ENCODE measurements around the gene BABAM1. TPM values are rescaled to one million over a fixed set of nuclear protein-coding genes. Genes with fewer than 3 reads are reported as not detected.

The BABAM1 gene
- total and polyA plus RNA-seq, 10 of the 15 experiments (the other 5 are each of a cell fraction or from before 2014, with no cell fraction given) = 11.9 to 154 (median 103) TPM

GRCh38 chr19:17266975-17267788 lies at the start of gene BABAM1 (continued):
- no peak for TF ChIP-seq ZNF687 (IDR thresholded peaks at IDR 0.05)
- peak; percentile 84 for TF ChIP-seq POLR2A (IDR thresholded peaks at IDR 0.05; ENCODE audit: low read depth, low read length)
- TF ChIP-seq TCF7 (IDR thresholded peaks at IDR 0.05; ENCODE audit: borderline replicate concordance) = no peak
- TF ChIP-seq FOS (IDR thresholded peaks at IDR 0.05; ENCODE audit: borderline replicate concordance, extremely low read depth, insufficient read length) = peak; percentile 96
- TF ChIP-seq RB1 (IDR thresholded peaks at IDR 0.05; ENCODE audit: borderline replicate concordance) = peak; percentile 64; the same call in 1 of the 2 replicates
- TF ChIP-seq ASH2L (IDR thresholded peaks at IDR 0.05; ENCODE audit: borderline replicate concordance, low read depth) = no peak
- TF ChIP-seq HDAC2 (IDR thresholded peaks at IDR 0.05) = 0 out of 2 replicates have a peak, but pooled peaks have one; percentile 65
- no peak for TF ChIP-seq BCL3 (IDR thresholded peaks at IDR 0.05; ENCODE audit: borderline replicate concordance, insufficient read depth, low read depth, low read length, poor library complexity, severe bottlenecking)
- no peak for TF ChIP-seq FOXK2 (IDR thresholded peaks at IDR 0.05)
- TF ChIP-seq MEF2B (IDR thresholded peaks at IDR 0.05; ENCODE audit: partially characterized antibody, poor library complexity, severe bottlenecking) = no peak
- TF ChIP-seq RBBP5 (conservative IDR thresholded peaks at IDR 0.05) = no peak
- TF ChIP-seq BACH1 (IDR thresholded peaks at IDR 0.05; ENCODE audit: borderline replicate concordance) = no peak
- TF ChIP-seq USF1 (IDR thresholded peaks at IDR 0.05; ENCODE audit: borderline replicate concordance, extremely low read length, insufficient read depth, low read depth, low read length) = no peak
- TF ChIP-seq BHLHE40 (IDR thresholded peaks at IDR 0.05; ENCODE audit: borderline replicate concordance in 1 of 2, low read depth in 2 of 2, low read length in 1 of 2) = no peak
- TF ChIP-seq SIX5 (IDR thresholded peaks at IDR 0.05; ENCODE audit: low read depth, low read length, severe bottlenecking) = peak; percentile 95
- peak; percentile 75 for TF ChIP-seq SIN3A (IDR thresholded peaks at IDR 0.05; ENCODE audit: low read depth, low read length)
- no peak for TF ChIP-seq ETV6 (conservative IDR thresholded peaks at IDR 0.05 in 1 of 2, IDR thresholded peaks at IDR 0.05 in 1 of 2; ENCODE audit: borderline replicate concordance in 1 of 2, low read depth in 1 of 2)
- peak; percentile 92 for TF ChIP-seq IKZF1 (conservative IDR thresholded peaks at IDR 0.05)
- no peak for TF ChIP-seq BCL11A (IDR thresholded peaks at IDR 0.05; ENCODE audit: low read depth, low read length)
- no peak for TF ChIP-seq SREBF2 (IDR thresholded peaks at IDR 0.05; ENCODE audit: low read length)
- TF ChIP-seq CEBPB (IDR thresholded peaks at IDR 0.05; ENCODE audit: borderline replicate concordance in 1 of 2, low read depth in 2 of 2, low read length in 2 of 2) = no peak
- no peak for TF ChIP-seq CBX3 (IDR thresholded peaks at IDR 0.05; ENCODE audit: borderline replicate concordance, low read depth)
- TF ChIP-seq MTA3 (IDR thresholded peaks at IDR 0.05; ENCODE audit: borderline replicate concordance, low read length) = no peak

All from GM12878 (cell line).